ENCODE measurements around the gene TKT. TPM values are rescaled to one million over a fixed set of nuclear protein-coding genes. Genes with fewer than 3 reads are reported as not detected.

The TKT gene
- total and polyA plus RNA-seq, 2 experiments from 2014 or later, result 584 to 1,411 TPM

- TF ChIP-seq ZNF462 (CRISPR knock-in tag; IDR thresholded peaks at IDR 0.05) (no peak), JUNB (IDR thresholded peaks at IDR 0.05; ENCODE audit: unreplicated experiment) (no peak), EZH2 (IDR thresholded peaks at IDR 0.05; ENCODE audit: low read depth, unreplicated experiment) (no peak)
These were observed 5.4 kb downstream of the TKT start (continued) for GRCh38 chr3:53250453-53250852.

- H3K4me3 Mint-ChIP-seq, result peak overlapping the region; percentile 19; the same call in 1 of the 3 replicates
- TF ChIP-seq ZNF114 (CRISPR knock-in tag; IDR thresholded peaks at IDR 0.05) (no peak), CREB1 (CRISPR knock-in tag; IDR thresholded peaks at IDR 0.05; ENCODE audit: low read depth) (no peak), POLR2AphosphoS5 (IDR thresholded peaks at IDR 0.05; ENCODE audit: low read depth) (no peak), STAT1 (IDR thresholded peaks at IDR 0.05; ENCODE audit: unreplicated experiment) (no peak), JUNB (IDR thresholded peaks at IDR 0.05; ENCODE audit: unreplicated experiment) (no peak)
- Histone ChIP-seq H3K27ac (ENCODE audit: low read depth) (peak overlapping the region; percentile 33; the same call in 1 of the 2 replicates), H3K27me3 (ENCODE audit: insufficient read depth) (no peaks in the 10 kb centered on the region), H3K79me2 (replicated peaks; ENCODE audit: insufficient read depth) (peaks cover 100% of the 10 kb centered on the region), H3K36me3 (ENCODE audit: insufficient read depth) (peaks cover 16% of the 10 kb centered on the region; the same call in 1 of the 2 replicates), H3F3A (replicated peaks; ENCODE audit: low read depth) (peaks cover 11% of the 10 kb centered on the region), H3K9me2 (ENCODE audit: insufficient read depth) (no peaks in the 10 kb centered on the region), H4K20me1 (replicated peaks; ENCODE audit: insufficient read depth) (peaks cover 94% of the 10 kb centered on the region), H3K4me1 (ENCODE audit: insufficient read depth) (peaks cover 91% of the 10 kb centered on the region), H3K4me3 (no peak overlapping the region), H3K4me2 (peak overlapping the region; percentile 69; the same call in 1 of the 2 replicates), H2AFZ (no peak overlapping the region)
- no peak for ATAC-seq
- DNase-seq (ENCODE audit: low spot score), result no peak
- no peaks in the 10 kb centered on the region for H3K9me3 Mint-ChIP-seq
- H3K27ac Mint-ChIP-seq, result peak overlapping the region; percentile 70; the same call in 1 of the 2 replicates
- peaks cover 86% of the 10 kb centered on the region for H3K4me1 Mint-ChIP-seq
- peaks cover 14% of the 10 kb centered on the region for H3K27me3 Mint-ChIP-seq (ENCODE audit: insufficient read depth, low read depth, poor library complexity)
- H3K36me3 Mint-ChIP-seq (ENCODE audit: low read depth), result peaks cover 76% of the 10 kb centered on the region
These were observed 7.7 kb downstream of the TKT start for GRCh38 chr3:53248161-53248560.
